Mucosa of stomach (tissue), 1 donor: ENCODE data around the gene WDR45B.
A peak's percentile ranks its signal among the peaks of the same experiment; 100 is the strongest.

ENCODE experiments used
- H3K27me3 ChIP-seq: one replicate; pipeline ENCODE4 v1.7.0; 2013; ENCODE audit warnings: mild to moderate bottlenecking, low read length; ENCODE audit not compliant: control insufficient read depth, insufficient read depth
- H3K36me3 ChIP-seq: one replicate; pipeline ENCODE4 v1.7.0; 2013; ENCODE audit warnings: low read length; ENCODE audit not compliant: control insufficient read depth, insufficient read depth
- H3K4me1 ChIP-seq: one replicate; pipeline ENCODE4 v1.7.0; 2013; ENCODE audit warnings: mild to moderate bottlenecking, low read length; ENCODE audit not compliant: control insufficient read depth, insufficient read depth
- H3K4me3 ChIP-seq: one replicate; pipeline ENCODE4 v1.7.0; 2013; ENCODE audit warnings: low read length
- H3K9ac ChIP-seq: one replicate; pipeline ENCODE4 v1.7.0; 2013; ENCODE audit warnings: mild to moderate bottlenecking, low read length, moderate library complexity
- H3K9me3 ChIP-seq: one replicate; pipeline ENCODE4 v1.7.0; 2013; ENCODE audit warnings: mild to moderate bottlenecking, low read length, moderate library complexity; ENCODE audit not compliant: control insufficient read depth
- donor health status: Pancreatic carcinoma.

The WDR45B gene

DNA sequence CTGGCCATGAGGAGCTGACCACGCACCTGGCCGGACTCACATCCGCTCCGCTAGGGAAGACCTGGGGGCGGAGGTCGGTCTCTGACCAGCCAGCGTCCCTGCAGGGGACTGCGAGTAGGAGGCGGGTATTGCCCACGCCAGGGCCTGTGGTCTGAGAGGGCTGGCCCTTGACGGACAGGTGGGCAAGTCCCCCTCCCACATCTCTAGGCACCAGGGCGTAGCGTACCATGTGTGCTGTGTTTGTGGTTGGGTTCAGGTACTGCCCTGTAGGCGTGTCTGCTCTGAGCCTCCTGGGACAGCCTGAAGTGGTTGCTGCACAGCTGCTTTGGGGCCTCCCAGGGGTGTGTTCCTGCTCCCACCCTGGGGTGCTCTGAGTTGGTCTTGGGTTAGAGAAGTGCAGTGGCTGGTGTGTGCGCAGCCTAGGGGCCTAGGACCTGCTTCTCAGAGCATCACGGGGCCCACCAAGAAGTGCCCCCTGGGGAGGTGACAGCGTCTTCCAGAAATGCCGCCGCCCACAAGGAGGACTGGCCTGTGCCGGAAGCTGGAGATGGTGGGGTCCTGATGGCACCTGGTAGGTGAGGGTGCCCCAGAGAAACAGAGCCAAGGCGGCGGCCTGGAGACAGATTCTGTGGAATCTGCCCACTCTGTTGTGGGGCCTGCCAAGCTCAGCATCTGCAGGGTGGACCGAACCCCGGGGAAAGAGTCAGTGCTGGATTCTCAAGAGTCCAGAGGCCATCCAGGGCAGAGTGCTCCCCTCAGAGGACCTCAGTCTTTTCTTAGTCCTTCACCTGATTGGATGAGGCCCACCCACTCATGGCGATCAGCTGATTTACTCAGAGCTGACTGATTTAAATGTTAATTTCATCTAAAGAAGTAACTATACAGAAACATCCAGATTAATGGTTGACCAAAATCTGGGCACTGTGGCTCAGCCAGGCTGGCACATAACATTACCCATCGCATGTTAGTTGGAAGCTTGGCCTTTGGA, 48.3 kb downstream of the WDR45B start:
- H3K36me3 ChIP-seq: peaks cover 22% of the 10 kb centered on the region

DNA sequence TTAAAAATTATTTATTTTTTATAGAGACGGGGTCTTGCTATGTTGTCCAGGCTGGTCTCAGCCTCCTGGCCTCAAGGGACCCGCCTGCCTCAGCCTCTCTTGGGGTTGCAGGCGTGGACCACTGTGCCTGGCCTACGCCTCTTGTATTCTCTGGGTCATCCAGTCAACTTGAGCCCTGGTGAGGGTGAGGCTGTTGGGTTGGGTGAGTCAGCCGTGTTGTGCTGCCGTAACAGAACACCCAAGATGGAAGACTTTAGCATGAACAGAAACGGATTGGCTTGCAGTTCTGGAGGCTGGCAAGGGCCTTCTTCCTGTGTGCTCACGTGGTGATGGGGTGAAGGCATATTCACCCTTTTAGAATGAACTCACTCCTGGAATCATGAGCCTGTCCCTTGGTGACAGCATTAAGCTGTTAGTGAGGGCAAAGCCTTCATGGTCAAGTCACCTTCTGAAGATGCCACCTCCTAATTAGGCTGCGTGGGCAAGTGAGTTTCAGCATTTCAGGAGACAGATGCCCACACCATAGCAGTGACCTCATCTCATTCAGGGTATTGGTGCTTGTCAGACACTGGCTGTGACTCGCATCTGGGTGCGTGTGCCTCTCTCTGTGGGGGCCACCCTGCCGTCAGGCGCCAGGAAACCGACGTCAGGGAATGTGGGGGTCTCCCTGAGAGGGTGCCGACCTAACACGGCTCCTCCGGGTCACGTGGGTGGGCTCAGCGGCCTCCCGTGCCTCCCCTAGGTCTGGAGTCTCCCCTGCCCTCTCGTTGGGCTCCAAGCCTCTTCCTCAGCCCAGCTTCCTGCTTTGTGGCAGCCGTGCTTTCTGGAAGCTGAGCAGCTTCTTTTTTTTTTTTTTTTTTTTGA, 49.8 kb downstream of the WDR45B start:
- Histone ChIP-seq H3K4me1 (peaks cover 31% of the 10 kb centered on the region), H3K36me3 (peaks cover 17% of the 10 kb centered on the region)

More for the DNA sequence above, 48.3 kb downstream of the WDR45B start:
- Histone ChIP-seq H3K4me3 (no peak overlapping the region), H3K9me3 (no peaks in the 10 kb centered on the region), H3K9ac (no peak overlapping the region), H3K27me3 (no peaks in the 10 kb centered on the region), H3K4me1 (peaks cover 30% of the 10 kb centered on the region)

DNA sequence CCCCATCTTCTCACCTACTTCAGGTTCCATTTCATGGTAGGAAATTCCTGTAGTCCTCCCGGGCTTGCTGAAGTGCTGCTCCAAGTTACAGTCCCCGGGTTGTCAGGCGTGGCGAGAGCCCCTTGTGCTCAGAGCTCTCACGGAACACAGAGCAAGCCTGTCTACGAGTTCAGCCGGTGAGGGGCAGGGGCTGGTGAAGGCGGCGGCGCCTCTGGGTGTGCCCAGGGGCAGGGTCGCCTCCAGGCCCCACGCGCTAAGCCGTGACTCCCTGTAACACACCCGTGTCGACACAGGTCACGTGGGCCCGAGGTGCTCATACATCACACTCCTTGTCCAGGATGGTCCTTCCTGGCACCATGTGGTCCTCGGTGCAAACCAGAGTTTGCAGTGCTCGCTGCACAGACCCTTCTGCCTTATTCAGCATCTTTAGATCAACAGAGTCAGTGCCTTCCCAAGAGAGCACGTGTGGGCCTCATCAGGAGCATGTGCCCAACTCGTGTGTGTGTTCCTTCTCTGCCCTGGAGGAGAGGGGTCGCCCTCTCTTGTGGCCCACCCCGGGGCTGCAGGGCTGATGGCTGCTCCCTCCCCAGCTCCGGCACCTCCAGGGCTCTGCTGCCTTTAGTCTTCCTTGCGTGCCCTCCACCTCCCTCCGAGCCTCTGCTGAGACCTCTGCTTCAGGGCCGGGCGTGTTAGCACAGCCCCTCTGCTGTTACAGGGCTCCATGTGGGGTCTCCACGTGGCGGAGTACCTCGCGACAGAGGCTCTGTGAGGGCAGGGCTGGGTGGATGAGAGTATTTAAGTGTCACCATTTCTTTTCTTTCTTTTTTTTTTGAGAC, 51.2 kb downstream of the WDR45B start:
- Histone ChIP-seq H3K36me3 (peaks cover 10% of the 10 kb centered on the region), H3K27me3 (no peaks in the 10 kb centered on the region), H3K9me3 (no peaks in the 10 kb centered on the region), H3K4me3 (no peak overlapping the region), H3K4me1 (peaks cover 41% of the 10 kb centered on the region), H3K9ac (no peak overlapping the region)

More for the DNA sequence above, 49.8 kb downstream of the WDR45B start:
- H3K9me3 ChIP-seq: no peaks in the 10 kb centered on the region
- no peaks in the 10 kb centered on the region for H3K27me3 ChIP-seq
- H3K9ac ChIP-seq: no peak overlapping the region
- no peak overlapping the region for H3K4me3 ChIP-seq

DNA sequence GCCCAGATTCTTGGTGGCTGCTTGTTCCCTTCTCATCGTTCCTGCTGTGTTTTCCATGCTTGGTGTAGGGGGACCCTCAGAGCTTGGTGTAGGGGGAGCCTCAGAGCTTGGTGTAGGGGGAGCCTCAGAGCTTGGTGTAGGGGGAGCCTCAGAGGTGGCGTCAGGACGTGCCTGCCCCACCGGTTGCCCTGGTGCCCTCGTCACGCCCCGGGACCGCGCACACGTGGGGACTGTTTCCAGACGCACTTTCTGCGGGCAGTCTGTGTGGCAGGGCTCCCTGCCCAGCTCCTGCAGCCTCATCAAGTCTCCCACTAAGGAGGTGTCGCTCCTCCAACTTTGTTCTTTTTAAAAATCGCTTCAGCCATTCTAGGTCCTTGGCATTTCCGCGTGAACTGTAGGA, 51.9 kb downstream of the WDR45B start:
- Histone ChIP-seq H3K4me1 (peaks cover 44% of the 10 kb centered on the region), H3K9ac (no peak overlapping the region), H3K4me3 (no peak overlapping the region), H3K9me3 (no peaks in the 10 kb centered on the region), H3K27me3 (no peaks in the 10 kb centered on the region), H3K36me3 (peaks cover 7% of the 10 kb centered on the region)

DNA sequence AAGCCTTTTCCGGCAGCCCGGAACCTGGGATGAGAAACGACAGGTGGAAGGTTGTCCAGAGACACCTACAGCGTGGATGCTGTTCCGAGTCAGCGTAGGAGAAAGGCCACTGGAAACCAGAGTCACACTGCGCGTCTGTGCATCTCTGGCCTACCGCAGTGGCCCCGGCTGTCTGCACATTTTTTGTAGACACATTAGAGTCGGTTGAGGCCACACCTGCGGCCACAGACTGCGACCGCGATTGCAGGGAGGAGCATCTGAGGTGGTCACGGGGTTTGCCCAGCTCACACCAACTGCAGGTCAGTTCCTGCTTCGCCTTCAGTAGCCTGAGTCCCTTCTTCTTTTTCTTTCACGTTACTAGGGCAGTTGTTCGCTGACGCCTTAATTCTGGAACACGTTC, 52.4 kb downstream of the WDR45B start:
- H3K27me3 ChIP-seq: no peaks in the 10 kb centered on the region
- peaks cover 7% of the 10 kb centered on the region for H3K36me3 ChIP-seq
- H3K9me3 ChIP-seq: no peaks in the 10 kb centered on the region
- peak overlapping the region; percentile 26 for H3K9ac ChIP-seq
- H3K4me3 ChIP-seq: no peak overlapping the region
- H3K4me1 ChIP-seq: peaks cover 44% of the 10 kb centered on the region

DNA sequence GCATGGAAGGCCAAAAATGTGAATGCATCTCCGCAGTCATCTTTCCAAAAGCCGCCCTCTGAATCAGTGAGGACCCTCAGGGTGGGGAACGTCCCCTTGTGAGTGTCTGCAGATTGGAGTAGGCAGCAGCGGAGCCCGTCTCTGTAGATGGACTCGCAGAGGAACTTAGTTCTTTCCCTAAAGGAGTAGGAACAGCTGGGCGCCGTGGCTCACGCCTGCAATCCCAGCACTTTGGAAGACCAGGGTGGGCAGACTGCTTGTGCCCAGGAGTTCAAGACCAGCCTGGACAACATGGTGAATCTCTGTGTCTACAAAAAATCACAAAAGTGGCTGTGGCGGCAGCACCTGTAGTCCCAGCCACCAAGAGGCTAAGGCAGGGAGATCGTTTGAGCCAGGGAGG, 53.7 kb downstream of the WDR45B start:
- Histone ChIP-seq H3K4me1 (peaks cover 44% of the 10 kb centered on the region), H3K27me3 (no peaks in the 10 kb centered on the region), H3K9me3 (no peaks in the 10 kb centered on the region), H3K4me3 (no peak overlapping the region), H3K36me3 (peaks cover 7% of the 10 kb centered on the region), H3K9ac (no peak overlapping the region)

DNA sequence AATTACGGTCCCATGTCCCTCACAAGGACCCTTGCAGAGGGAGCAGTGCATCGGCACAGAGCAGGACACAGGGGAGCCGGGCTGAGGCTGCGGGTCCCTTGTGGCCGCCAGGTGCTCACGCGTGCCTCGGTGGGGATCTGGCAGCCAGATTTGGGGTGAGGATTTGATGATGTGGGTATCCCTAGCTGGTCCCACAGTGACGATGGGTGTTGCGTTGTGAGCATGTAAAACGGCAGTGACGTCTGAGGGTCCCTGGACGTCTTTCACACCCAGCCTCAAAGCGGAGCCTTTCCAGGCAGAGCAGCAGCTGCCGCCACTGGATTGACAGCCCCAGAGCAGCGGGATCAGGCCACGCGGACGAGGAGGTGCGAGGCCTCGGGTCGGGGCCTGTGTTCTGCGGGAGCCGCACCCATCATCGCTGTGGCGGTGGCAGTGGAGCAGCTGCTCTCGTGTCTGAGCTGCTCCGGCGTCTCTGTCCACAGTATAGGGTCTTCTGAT, 54.6 kb downstream of the WDR45B start:
- Histone ChIP-seq H3K36me3 (peaks cover 7% of the 10 kb centered on the region), H3K27me3 (no peaks in the 10 kb centered on the region), H3K4me3 (peak overlapping the region; percentile 69), H3K9me3 (no peaks in the 10 kb centered on the region), H3K4me1 (peaks cover 44% of the 10 kb centered on the region), H3K9ac (peak overlapping the region; percentile 81)

DNA sequence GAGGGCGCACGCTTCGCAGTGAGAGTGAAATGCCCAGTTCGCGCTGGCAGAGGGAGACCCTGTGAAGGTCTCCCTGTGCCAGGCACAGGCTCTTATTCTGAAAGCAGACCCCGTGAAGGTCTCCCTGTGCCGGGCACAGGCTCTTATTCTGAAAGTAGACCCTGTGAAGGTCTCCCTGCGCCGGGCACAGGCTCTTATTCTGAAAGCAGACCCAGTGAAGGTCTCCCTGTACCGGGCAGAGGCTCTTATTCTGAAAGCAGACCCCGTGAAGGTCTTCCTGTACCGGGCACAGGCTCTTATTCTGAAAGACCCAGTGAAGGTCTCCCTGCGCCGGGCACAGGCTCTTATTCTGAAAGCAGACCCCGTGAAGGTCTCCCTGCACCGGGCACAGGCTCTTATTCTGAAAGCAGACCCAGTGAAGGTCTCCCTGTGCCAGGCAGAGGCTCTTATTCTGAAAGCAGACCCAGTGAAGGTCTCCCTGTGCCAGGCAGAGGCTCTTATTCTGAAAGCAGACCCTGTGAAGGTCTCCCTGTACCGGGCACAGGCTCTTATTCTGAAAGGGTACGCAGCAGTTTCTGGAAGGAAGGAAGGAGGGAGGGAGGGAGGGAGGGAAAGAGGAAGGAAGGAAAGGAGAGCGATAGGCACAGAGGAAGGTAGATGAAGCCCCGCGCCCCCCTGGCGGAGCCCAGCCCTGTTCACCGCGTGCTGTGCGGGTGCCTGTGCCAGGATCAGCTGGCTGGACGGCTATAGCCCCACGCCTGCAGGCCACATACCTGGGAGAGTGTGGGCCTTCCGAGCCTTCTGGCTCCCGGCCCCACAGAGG, 55.3 kb downstream of the WDR45B start:
- Histone ChIP-seq H3K4me1 (peaks cover 40% of the 10 kb centered on the region), H3K9me3 (no peaks in the 10 kb centered on the region), H3K36me3 (peaks cover 7% of the 10 kb centered on the region), H3K9ac (peak overlapping the region; percentile 81), H3K4me3 (peak overlapping the region; percentile 69), H3K27me3 (no peaks in the 10 kb centered on the region)

DNA sequence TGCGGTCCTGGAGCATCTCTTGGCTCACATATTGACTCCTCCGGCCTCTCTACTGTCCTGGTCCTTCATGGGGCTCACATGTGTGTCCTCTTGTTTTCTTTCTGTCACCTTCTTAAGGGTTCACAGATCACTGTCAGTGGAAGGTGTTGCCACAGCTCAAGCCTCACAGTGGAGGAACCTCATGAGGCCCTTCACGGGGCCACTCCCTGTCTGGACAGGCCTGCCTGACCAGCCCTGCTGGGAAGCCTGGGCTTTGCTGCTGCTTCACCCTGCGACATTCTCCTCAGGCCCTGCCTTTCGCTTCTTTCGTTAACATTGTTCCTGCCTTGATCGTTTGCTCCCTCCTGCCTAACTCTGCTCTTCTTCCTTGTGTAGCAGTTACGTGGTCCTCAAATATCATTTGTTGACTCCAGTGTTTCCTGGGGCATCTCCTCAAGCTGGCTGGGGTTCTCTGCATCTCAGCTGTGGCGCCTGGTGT, 55.9 kb downstream of the WDR45B start:
- Histone ChIP-seq H3K9ac (peak overlapping the region; percentile 81), H3K27me3 (no peaks in the 10 kb centered on the region), H3K9me3 (no peaks in the 10 kb centered on the region), H3K36me3 (peaks cover 7% of the 10 kb centered on the region), H3K4me3 (peak overlapping the region; percentile 20), H3K4me1 (peaks cover 40% of the 10 kb centered on the region)

DNA sequence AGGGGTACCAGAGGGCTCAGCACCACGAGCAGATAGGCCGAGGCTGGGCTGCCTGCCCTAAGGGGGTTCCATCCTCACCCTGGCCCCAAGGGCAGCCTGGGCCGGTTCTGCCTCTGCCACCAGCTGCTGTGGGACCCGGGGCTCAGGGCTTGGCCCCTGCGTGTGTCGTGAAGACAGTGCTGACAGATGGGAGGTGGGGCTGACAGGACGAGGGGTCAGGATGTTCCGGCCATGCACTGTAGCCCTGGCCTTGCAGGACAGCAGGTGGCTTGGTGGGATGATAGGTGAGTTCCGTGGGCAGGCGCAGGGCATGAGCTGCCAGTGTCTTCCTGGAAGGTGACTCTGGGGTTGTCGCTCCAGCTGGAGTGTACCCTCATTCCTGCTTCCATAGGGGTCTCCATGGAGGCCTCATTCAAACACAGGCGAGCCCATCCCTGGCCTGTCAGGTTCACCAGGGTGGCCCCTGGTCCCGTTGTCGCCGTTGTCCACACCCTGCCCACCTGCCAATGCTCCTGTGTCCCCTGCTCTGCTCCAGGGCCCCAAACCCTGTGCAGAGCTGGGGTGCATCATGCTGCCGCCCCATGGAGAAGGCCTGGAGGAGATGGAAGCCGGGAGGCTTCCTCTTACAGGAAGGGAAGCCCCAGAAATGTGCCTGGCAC, 57.2 kb downstream of the WDR45B start:
- Histone ChIP-seq H3K9me3 (no peaks in the 10 kb centered on the region), H3K4me3 (no peak overlapping the region), H3K27me3 (no peaks in the 10 kb centered on the region), H3K36me3 (no peaks in the 10 kb centered on the region), H3K9ac (no peak overlapping the region), H3K4me1 (peaks cover 30% of the 10 kb centered on the region)
